AG04449 (cell line): Measurements from ENCODE around the gene PITRM1.

Experiments
- CTCF ChIA-PET: fragments of 350-600 bp; formaldehyde crosslinking; extraction: SDS; loops from one replicate; lab custom pipeline; 2021; ENCODE audit warnings: antibody characterized with exemption; lab: Yijun Ruan, JAX
- POLR2A ChIA-PET: fragments of 400-600, 350-600 bp; formaldehyde crosslinking; extraction: SDS; loops from one replicate; lab custom pipeline; 2020; ENCODE audit warnings: antibody characterized with exemption, inconsistent platforms; lab: Yijun Ruan, JAX
- DNase-seq: peaks from one replicate; pipeline ENCODE4 v3.0.0-alpha.2; 2010; ENCODE audit warnings: low read depth, low spot score
- H3K4me3 ChIP-seq: 2 replicates; pipeline ENCODE4 v1.5.1; 2011; ENCODE audit warnings: low read depth, mild to moderate bottlenecking, control low read depth, low read length
- TF ChIP-seq, protein P1 (sequence below): IDR thresholded peaks from one replicate; pipeline ENCODE4 v1.5.1; 2011; ENCODE audit warnings: mild to moderate bottlenecking, moderate library complexity, low read length, control low read depth, inconsistent platforms; ENCODE audit not compliant: insufficient read depth; ENCODE audit errors: missing control alignments

The PITRM1 gene

DNA sequence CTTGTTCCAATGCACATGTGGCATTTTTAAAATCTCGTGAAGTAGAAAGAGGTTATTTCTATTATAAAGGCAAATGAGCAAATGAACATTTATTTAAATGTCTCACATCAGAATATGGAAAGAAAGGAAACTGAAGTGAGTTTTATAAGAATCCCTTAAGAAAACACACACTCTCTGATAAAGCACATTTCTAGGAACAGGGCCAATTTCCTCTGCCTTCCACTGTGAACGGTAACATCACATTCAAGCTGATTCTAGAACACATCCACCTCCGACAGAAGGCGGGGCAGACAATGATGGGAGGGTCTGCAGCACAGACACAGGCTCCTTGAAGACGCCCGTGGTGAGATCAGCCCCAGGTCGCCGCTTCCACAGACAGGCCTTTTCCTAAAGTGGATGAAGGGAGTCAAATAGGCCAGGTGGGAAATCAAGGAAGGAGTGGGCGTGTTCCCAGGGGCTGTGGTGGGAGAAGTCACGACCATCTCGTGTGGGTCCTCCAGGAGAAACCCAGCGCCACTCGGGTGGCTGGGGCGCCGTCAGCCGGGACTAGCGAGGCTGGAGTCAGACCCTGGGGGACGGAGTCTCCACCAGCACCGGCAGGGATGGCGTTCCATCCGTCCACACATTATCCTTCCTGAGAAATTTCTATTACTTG lies 31.1 kb downstream of the PITRM1 start:
- H3K4me3 ChIP-seq = no peak overlapping the region

DNA sequence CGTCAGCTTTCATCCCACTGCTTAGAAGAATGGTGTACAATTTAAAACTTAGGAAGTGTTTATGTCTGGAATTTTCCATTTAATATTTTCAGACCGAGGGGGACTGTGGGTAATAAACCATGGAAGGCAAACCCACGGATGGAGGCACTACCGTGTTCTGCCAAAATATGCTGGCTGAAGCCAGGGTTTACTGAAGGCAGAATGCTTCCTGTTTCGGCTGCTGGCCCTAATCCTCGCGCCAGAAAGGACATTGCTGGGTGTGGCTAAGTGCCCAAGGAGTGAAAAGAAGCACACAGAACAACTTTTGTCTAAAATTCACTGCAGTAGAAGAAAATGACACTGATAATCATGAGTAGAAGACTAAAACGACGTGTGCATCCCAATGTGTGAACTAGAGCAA lies 32.3 kb downstream of the PITRM1 start:
- DNase-seq = no peak
- ChIA-PET POLR2A (no interaction called here), CTCF (interaction anchor here (1.3 to 2.3 kb wide), 2 partner anchors 19 to 21 kb away, joined by 3 to 7 read pairs; no protein-coding TSS in a partner anchor)
- TF ChIP-seq, protein P1, sequence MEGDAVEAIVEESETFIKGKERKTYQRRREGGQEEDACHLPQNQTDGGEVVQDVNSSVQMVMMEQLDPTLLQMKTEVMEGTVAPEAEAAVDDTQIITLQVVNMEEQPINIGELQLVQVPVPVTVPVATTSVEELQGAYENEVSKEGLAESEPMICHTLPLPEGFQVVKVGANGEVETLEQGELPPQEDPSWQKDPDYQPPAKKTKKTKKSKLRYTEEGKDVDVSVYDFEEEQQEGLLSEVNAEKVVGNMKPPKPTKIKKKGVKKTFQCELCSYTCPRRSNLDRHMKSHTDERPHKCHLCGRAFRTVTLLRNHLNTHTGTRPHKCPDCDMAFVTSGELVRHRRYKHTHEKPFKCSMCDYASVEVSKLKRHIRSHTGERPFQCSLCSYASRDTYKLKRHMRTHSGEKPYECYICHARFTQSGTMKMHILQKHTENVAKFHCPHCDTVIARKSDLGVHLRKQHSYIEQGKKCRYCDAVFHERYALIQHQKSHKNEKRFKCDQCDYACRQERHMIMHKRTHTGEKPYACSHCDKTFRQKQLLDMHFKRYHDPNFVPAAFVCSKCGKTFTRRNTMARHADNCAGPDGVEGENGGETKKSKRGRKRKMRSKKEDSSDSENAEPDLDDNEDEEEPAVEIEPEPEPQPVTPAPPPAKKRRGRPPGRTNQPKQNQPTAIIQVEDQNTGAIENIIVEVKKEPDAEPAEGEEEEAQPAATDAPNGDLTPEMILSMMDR = no peak
- H3K4me3 ChIP-seq = no peak overlapping the region

More for the DNA sequence above, 31.1 kb downstream of the PITRM1 start:
- TF ChIP-seq, protein P1 = no peak
- no peak for DNase-seq
- CTCF ChIA-PET = interaction anchor here (2.3 kb wide), 1 partner anchor 22 kb away, joined by 7 read pairs; no protein-coding TSS in a partner anchor
- POLR2A ChIA-PET = interaction anchor here (0.6 kb wide), 2 partner anchors 25 to 1015 kb away, joined by 3 read pairs; no protein-coding TSS in a partner anchor

DNA sequence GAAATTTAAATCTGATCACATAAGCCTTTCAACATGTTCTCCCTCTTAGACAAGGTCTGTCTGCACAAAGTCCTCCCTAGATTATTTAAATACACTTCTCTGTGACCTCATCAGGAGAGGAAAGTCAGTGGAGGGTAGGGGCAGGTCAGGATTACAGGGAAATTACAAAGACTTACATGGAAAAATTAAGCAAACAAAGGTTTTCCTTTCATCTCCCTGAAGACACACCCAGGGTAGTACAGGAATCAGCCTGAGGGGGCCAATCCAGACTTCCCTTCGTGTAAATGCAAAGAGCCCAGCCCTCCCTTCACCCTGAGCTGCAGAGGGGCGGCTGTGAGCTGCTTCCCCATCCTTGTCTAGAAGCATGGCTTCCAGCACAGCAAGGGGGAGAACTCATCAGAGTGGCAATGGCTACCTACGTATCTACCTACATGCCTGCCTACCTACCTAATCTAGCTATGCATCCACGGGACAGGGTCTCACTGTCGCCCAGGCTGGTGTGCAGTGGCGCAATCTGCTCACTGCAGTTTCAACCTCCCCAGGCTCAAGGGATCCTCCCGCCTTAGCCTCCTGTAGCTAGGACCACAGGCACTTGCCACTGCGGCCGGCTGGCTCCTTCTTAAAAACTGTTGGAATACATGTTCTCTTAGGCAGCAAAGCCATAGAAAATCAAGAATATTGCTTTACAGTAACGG lies 33.2 kb downstream of the PITRM1 start:
- POLR2A ChIA-PET = no interaction called here
- TF ChIP-seq, protein P1 = no peak
- CTCF ChIA-PET = interaction anchor here (1.2 to 2.3 kb wide), 3 partner anchors 18 to 95 kb away, joined by 3 to 7 read pairs (median 3); no protein-coding TSS in a partner anchor
- H3K4me3 ChIP-seq = no peak overlapping the region
- no peak for DNase-seq

DNA sequence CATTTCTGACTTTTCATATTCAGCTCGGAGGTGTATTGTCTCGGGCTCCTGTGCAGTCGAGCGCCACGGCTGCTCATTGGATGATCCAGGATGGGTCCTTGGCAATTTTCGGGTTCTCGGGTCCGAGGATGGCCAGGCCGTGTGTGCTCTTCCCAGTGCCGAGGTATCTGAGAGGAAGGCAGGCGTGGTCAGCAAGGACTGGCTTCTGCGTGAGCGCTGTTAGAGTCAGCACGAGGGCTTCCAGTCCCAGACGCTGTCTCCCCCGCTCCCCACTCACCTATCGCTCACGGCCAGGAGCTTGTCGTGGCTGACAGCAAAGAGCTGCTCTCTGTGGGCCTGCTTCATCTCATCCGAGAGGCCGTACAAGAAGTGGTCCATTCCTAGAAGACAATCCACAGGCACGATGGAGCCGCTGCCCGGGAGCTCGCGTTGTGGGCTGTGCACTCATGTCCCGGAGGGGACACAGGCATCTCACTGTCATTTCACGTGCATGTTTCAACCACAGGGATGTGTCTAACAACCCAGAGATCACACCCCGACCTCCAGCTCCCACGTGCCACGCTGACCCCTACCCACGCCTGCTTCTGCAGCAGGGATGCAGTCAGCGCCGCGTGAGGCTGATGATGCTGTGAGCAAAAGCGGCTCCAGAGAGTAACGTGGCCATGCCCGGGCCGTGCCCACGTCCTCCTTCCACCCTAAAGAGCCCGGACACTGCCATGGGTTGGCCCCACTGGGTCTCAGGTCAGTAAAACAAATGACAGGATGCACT lies 34.4 kb downstream of the PITRM1 start:
- no peak overlapping the region for H3K4me3 ChIP-seq
- TF ChIP-seq, protein P1 = no peak
- ChIA-PET CTCF (no interaction called here), POLR2A (no interaction called here)
- no peak for DNase-seq

DNA sequence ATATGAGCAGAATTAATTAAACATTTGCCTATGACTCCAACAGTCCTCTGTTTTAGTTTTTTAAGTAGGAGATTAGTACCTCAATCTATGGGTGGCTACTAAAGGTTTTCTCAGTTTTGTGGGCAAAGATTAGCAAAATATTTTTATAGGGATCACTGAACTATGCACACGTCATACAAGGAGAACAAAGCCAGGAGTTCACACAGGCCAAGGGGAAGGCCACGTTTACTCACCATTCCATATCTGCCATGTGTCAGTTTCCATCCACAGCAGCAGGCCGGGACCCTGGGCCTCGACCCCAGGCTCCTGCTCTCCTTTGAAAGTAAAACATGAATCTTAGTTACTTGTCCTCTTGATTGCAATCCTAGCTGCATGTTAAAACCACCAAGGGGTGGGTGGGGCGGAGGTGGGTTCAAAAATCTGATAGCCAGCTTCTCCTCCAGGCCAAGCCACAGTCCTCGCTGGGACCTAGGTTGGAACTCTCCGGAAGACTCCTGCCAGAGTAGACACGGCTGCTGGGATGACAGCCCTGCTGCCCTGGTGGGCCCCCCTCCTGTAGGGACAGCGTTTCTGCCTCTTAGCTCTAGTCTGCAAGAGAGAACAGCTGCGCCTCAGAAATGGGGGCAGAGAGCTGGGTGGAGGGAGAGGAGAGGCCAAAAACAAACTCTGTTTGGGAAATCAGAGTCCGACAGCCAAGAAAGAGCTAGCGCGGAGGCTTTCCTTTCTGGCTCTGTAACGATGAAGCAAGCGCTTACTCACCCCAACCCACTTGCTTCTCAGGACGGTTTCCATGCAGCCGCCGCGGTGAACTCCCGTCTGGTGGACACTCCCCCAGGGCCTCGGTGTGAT lies 35.6 kb downstream of the PITRM1 start:
- ChIA-PET POLR2A (interaction anchor here (1.1 kb wide), 1 partner anchor 28 kb away, joined by 3 read pairs; no protein-coding TSS in a partner anchor), CTCF (no interaction called here)
- TF ChIP-seq, protein P1 = no peak
- H3K4me3 ChIP-seq = no peak overlapping the region
- DNase-seq = no peak
